DMS153 (cell line): ENCODE results near the gene RFX8.

Experiments
- DNase-seq: peaks from one replicate; lab custom pipeline; 2025; lab: John Stamatoyannopoulos, UW

RFX8 gene

DNA sequence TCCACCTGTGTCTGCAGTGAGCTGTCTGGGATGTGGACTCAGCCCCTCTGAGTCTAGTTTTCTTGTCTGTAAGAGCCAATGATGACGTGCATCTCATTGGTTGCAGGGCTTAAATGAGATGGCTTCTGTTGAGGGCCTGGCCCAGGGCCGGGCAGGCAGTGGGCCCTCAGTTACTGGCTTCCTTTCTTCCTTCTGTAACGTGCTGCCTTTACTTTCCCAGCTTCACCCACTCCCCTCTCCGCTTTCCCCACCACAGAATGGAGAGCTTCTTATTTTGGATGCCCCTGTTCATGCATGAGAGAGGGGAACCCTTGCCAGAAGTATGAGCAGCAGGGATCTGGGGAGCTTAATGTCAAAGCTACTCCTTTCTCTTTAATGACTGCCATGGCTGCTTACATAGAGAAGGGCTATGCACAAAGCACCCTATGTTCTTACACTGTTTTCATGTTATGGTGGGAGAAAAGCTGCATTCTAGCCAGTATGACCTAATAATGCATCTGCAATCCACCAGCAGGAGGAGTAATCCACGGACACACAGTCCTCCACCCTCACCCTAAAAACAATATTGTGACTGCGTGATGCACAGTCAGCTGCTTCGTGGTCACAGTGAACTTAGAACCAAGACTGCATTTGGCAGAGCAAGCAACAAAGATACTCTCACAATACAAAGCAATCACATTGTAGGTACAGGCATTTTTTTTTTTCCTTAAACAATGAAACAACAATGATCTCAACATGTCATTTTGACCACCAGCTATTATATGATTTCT lies 124.8 kb downstream of the RFX8 start:
- DNase-seq, result no peak

DNA sequence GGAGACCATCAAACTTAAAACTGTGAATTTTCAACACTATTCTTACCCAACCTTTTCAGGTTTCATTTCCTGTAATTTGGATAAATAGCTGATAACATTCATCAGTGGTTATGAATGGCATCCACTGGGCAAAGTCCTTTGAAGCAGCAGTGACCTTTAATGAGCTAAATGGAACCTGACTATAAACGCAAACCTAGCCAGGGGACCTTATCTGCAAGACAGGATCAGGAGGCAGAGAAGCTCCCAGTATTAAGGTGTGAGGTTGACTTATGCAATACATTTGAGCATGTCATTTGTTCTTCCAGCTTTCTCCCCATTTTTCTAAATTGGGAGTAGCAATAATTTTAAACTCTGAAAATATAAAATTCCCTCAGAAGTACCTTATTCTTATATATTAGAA lies 126.0 kb downstream of the RFX8 start:
- no peak for DNase-seq
